ENCODE data around the gene CBLN1. TPM values are rescaled to one million over a fixed set of nuclear protein-coding genes. Genes with fewer than 3 reads are reported as not detected.

The CBLN1 gene
- total RNA-seq, 1 experiment from 2014 or later = 5.6 TPM

GRCh38 chr16:49276646-49277385 is 4.8 kb downstream of the CBLN1 start:
- H3K4me3 Mint-ChIP-seq = peak overlapping the region; percentile 65
- peaks cover 68% of the 10 kb centered on the region for H3K4me1 Mint-ChIP-seq
- CTCF ChIA-PET = interaction anchor here (0.9 to 3.3 kb wide), 2 partner anchors 73 to 76 kb away, joined by 3 to 22 read pairs; no protein-coding TSS in a partner anchor
- no peaks in the 10 kb centered on the region for H3K36me3 Mint-ChIP-seq
- POLR2A ChIA-PET = no interaction called here
- peaks cover 97% of the 10 kb centered on the region for H3K27me3 Mint-ChIP-seq (ENCODE audit: low read depth)
- ATAC-seq = peak; percentile 6; the same call in 1 of the 2 replicates
- peak; percentile 28 for DNase-seq (ENCODE audit: low spot score)
- no peak overlapping the region for H3K27ac Mint-ChIP-seq
- H3K9me3 Mint-ChIP-seq = peaks cover 4% of the 10 kb centered on the region
- TF ChIP-seq FOXP4 (CRISPR knock-in tag; IDR thresholded peaks at IDR 0.05) = no peak
- TF ChIP-seq ZNF512 (CRISPR knock-in tag; IDR thresholded peaks at IDR 0.05; ENCODE audit: borderline replicate concordance) = no peak
- TF ChIP-seq, protein P1, sequence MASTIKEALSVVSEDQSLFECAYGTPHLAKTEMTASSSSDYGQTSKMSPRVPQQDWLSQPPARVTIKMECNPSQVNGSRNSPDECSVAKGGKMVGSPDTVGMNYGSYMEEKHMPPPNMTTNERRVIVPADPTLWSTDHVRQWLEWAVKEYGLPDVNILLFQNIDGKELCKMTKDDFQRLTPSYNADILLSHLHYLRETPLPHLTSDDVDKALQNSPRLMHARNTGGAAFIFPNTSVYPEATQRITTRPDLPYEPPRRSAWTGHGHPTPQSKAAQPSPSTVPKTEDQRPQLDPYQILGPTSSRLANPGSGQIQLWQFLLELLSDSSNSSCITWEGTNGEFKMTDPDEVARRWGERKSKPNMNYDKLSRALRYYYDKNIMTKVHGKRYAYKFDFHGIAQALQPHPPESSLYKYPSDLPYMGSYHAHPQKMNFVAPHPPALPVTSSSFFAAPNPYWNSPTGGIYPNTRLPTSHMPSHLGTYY (CRISPR knock-in tag; IDR thresholded peaks at IDR 0.05) = no peak
- TF ChIP-seq, protein P2, sequence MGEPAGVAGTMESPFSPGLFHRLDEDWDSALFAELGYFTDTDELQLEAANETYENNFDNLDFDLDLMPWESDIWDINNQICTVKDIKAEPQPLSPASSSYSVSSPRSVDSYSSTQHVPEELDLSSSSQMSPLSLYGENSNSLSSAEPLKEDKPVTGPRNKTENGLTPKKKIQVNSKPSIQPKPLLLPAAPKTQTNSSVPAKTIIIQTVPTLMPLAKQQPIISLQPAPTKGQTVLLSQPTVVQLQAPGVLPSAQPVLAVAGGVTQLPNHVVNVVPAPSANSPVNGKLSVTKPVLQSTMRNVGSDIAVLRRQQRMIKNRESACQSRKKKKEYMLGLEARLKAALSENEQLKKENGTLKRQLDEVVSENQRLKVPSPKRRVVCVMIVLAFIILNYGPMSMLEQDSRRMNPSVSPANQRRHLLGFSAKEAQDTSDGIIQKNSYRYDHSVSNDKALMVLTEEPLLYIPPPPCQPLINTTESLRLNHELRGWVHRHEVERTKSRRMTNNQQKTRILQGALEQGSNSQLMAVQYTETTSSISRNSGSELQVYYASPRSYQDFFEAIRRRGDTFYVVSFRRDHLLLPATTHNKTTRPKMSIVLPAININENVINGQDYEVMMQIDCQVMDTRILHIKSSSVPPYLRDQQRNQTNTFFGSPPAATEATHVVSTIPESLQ (CRISPR knock-in tag; IDR thresholded peaks at IDR 0.05) = no peak
- TF ChIP-seq RELA (CRISPR knock-in tag; IDR thresholded peaks at IDR 0.05; ENCODE audit: borderline replicate concordance) = no peak
- no peak for TF ChIP-seq OVOL2 (CRISPR knock-in tag; IDR thresholded peaks at IDR 0.05; ENCODE audit: borderline replicate concordance)
- TF ChIP-seq NR2C2 (CRISPR knock-in tag; IDR thresholded peaks at IDR 0.05) = no peak
- TF ChIP-seq, protein P3, sequence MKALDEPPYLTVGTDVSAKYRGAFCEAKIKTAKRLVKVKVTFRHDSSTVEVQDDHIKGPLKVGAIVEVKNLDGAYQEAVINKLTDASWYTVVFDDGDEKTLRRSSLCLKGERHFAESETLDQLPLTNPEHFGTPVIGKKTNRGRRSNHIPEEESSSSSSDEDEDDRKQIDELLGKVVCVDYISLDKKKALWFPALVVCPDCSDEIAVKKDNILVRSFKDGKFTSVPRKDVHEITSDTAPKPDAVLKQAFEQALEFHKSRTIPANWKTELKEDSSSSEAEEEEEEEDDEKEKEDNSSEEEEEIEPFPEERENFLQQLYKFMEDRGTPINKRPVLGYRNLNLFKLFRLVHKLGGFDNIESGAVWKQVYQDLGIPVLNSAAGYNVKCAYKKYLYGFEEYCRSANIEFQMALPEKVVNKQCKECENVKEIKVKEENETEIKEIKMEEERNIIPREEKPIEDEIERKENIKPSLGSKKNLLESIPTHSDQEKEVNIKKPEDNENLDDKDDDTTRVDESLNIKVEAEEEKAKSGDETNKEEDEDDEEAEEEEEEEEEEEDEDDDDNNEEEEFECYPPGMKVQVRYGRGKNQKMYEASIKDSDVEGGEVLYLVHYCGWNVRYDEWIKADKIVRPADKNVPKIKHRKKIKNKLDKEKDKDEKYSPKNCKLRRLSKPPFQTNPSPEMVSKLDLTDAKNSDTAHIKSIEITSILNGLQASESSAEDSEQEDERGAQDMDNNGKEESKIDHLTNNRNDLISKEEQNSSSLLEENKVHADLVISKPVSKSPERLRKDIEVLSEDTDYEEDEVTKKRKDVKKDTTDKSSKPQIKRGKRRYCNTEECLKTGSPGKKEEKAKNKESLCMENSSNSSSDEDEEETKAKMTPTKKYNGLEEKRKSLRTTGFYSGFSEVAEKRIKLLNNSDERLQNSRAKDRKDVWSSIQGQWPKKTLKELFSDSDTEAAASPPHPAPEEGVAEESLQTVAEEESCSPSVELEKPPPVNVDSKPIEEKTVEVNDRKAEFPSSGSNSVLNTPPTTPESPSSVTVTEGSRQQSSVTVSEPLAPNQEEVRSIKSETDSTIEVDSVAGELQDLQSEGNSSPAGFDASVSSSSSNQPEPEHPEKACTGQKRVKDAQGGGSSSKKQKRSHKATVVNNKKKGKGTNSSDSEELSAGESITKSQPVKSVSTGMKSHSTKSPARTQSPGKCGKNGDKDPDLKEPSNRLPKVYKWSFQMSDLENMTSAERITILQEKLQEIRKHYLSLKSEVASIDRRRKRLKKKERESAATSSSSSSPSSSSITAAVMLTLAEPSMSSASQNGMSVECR (CRISPR knock-in tag; IDR thresholded peaks at IDR 0.05; ENCODE audit: borderline replicate concordance) = no peak
- TF ChIP-seq, protein P4, sequence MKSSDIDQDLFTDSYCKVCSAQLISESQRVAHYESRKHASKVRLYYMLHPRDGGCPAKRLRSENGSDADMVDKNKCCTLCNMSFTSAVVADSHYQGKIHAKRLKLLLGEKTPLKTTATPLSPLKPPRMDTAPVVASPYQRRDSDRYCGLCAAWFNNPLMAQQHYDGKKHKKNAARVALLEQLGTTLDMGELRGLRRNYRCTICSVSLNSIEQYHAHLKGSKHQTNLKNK (CRISPR knock-in tag; IDR thresholded peaks at IDR 0.05) = no peak
- TF ChIP-seq NFYB (CRISPR knock-in tag; conservative IDR thresholded peaks at IDR 0.05; ENCODE audit: low read depth) = no peak
- no peak for TF ChIP-seq MYBL2 (CRISPR knock-in tag; IDR thresholded peaks at IDR 0.05)
- TF ChIP-seq, protein P5, sequence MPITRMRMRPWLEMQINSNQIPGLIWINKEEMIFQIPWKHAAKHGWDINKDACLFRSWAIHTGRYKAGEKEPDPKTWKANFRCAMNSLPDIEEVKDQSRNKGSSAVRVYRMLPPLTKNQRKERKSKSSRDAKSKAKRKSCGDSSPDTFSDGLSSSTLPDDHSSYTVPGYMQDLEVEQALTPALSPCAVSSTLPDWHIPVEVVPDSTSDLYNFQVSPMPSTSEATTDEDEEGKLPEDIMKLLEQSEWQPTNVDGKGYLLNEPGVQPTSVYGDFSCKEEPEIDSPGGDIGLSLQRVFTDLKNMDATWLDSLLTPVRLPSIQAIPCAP (CRISPR knock-in tag; IDR thresholded peaks at IDR 0.05) = no peak
- TF ChIP-seq PRRX2 (CRISPR knock-in tag; IDR thresholded peaks at IDR 0.05) = no peak
- no peak for TF ChIP-seq ZNF263 (CRISPR knock-in tag; IDR thresholded peaks at IDR 0.05; ENCODE audit: low read depth)

All from WTC11 (cell line).